T-cell (primary cell): ENCODE measurements around the gene KLHL35. TPM values are rescaled to one million over a fixed set of nuclear protein-coding genes. Genes with fewer than 3 reads are reported as not detected.

Source experiments
- ATAC-seq, 4 experiments: fragments of 200-7000 bp in 3 of 4; fragments of 150-1000 bp in 1 of 4; cut with Tn5 transposase; replicated peaks in 1 of 4; 1 replicate in 3 of 4; 2 replicates in 1 of 4; pipeline ENCODE4 v1.10.0; 2021; ENCODE audit warnings: moderate library complexity in 3 of 4, mild to moderate bottlenecking in 2 of 4, moderate number of reproducible peaks in 1 of 4
- CTCF ChIA-PET, 2 donors: fragments of 300-600 bp; sonication (Branson Sonifier 250); formaldehyde crosslinking; loops; one replicate each; lab custom pipeline; 2022; ENCODE audit warnings: antibody characterized with exemption in 2 of 2; lab: Charles Lee
- POLR2A ChIA-PET, 2 donors: fragments of 300-600 bp; sonication (Branson Sonifier 250); formaldehyde crosslinking; loops; one replicate each; lab custom pipeline; 2022; ENCODE audit warnings: antibody characterized with exemption in 2 of 2; lab: Charles Lee
- DNase-seq, 35 experiments: peaks; one replicate each; pipeline versions ENCODE4 v3.0.0 to v3.0.0-alpha.2; 2013 to 2023
- H3K27ac ChIP-seq: one replicate; pipeline ENCODE4 v1.5.1; 2013; ENCODE audit warnings: low read length
- H3K27me3 ChIP-seq, 2 experiments: replicated peaks in 1 of 2; 1 replicate in 1 of 2; 2 replicates in 1 of 2; pipeline versions ENCODE4 v1.6.1 to v1.7.0; 2013; ENCODE audit warnings: low read length in 1 of 2, mixed read lengths in 1 of 2; ENCODE audit not compliant: control insufficient read depth in 2 of 2, insufficient read depth in 2 of 2; ENCODE audit errors: extremely low read depth in 1 of 2
- H3K36me3 ChIP-seq, 2 donors: 1 replicate in 1 of 2; 2 replicates in 1 of 2; pipeline versions ENCODE4 v1.6.1 to v1.7.0; 2013; ENCODE audit warnings: low read length in 1 of 2; ENCODE audit not compliant: control insufficient read depth in 2 of 2, insufficient read depth in 1 of 2; ENCODE audit errors: extremely low read depth in 1 of 2
- H3K4me1 ChIP-seq, 2 experiments: 1 replicate in 1 of 2; 2 replicates in 1 of 2; pipeline versions ENCODE4 v1.6.1 to v1.7.0; 2013; ENCODE audit warnings: low read length in 2 of 2, mixed read lengths in 1 of 2; ENCODE audit not compliant: insufficient read depth in 2 of 2, control insufficient read depth in 1 of 2; ENCODE audit errors: extremely low read depth in 1 of 2
- H3K4me3 ChIP-seq, 2 donors: 1 replicate in 1 of 2; 2 replicates in 1 of 2; pipeline versions ENCODE4 v1.5.1 to v1.7.0; 2013; ENCODE audit warnings: mild to moderate bottlenecking in 2 of 2, low read length in 1 of 2, moderate library complexity in 1 of 2; ENCODE audit not compliant: control insufficient read depth in 1 of 2; ENCODE audit errors: extremely low read depth in 1 of 2
- H3K9me3 ChIP-seq: 2 replicates; pipeline ENCODE4 v1.7.0; 2013
- H3K27ac Mint-ChIP-seq, 2 donors: one replicate each; pipeline ENCODE4 v1.8.0; 2020 to 2021; ENCODE audit warnings: mild to moderate bottlenecking in 2 of 2, mixed read lengths in 2 of 2
- H3K27me3 Mint-ChIP-seq, 2 donors: one replicate each; pipeline ENCODE4 v1.8.0; 2021 to 2022; ENCODE audit warnings: mixed read lengths in 2 of 2
- H3K36me3 Mint-ChIP-seq: one replicate; pipeline ENCODE4 v1.8.0; 2021; ENCODE audit warnings: mixed read lengths
- H3K4me1 Mint-ChIP-seq, 3 donors: one replicate each; pipeline ENCODE4 v1.8.0; 2020 to 2022; ENCODE audit warnings: mixed read lengths in 3 of 3, mild to moderate bottlenecking in 1 of 3
- H3K4me3 Mint-ChIP-seq, 3 donors: one replicate each; pipeline ENCODE4 v1.8.0; 2020 to 2022; ENCODE audit warnings: mild to moderate bottlenecking in 3 of 3, mixed read lengths in 3 of 3, moderate library complexity in 3 of 3
- H3K9me3 Mint-ChIP-seq, 3 donors: one replicate each; pipeline ENCODE4 v1.8.0; 2020 to 2022; ENCODE audit warnings: mixed read lengths in 3 of 3
- WGBS: methylation state at CpG from one replicate; pipeline ENCODE4 v1.1.5; 2013; ENCODE audit warnings: missing lambda C conversion rate; ENCODE audit not compliant: insufficient coverage; 5-methylcytosine and 5-hydroxymethylcytosine counted together
- total RNA-seq, 35 experiments: library from RNA in 6 of 35; stranded (reverse) in 6 of 35; fragments of 120-200 nt in 1 of 35; gene quantifications; one replicate each; pipeline versions ENCODE4 v1.2.1 to v1.2.4 and lab custom pipeline; 2013 to 2026

KLHL35 gene
- total RNA-seq, 5 donors from 2014 or later (not counting 1 experiment from before 2014, with no cell fraction given), result 0.33 to 2.9 (median 1.5) TPM

- H3K36me3 Mint-ChIP-seq, result peaks cover 15% of the 10 kb centered on the region
- Histone ChIP-seq H3K9me3 (no peaks in the 10 kb centered on the region), H3K4me1 (no peaks in the 10 kb centered on the region), H3K36me3 (no peaks in the 10 kb centered on the region), H3K4me3 (no peak overlapping the region), H3K27ac (no peak overlapping the region), H3K27me3 (no peaks in the 10 kb centered on the region)
- CTCF ChIA-PET, result interaction anchor here in 1 of 2 donors (1.1 kb wide), 1 partner anchor 77 kb away, joined by 3 read pairs; no protein-coding TSS in a partner anchor
- DNase-seq (no peak), ATAC-seq (no peak)
- H3K27me3 Mint-ChIP-seq, result no peaks in the 10 kb centered on the region
- WGBS, result 87% methylated on average over 7 of the region's 14 CpGs
- no peak overlapping the region for H3K4me3 Mint-ChIP-seq
- no peaks in the 10 kb centered on the region for H3K4me1 Mint-ChIP-seq
- no peak overlapping the region for H3K27ac Mint-ChIP-seq
- POLR2A ChIA-PET, result no interaction called here
- H3K9me3 Mint-ChIP-seq, result no peaks in the 10 kb centered on the region
Measured at GRCh38 chr11:75468534-75469340, 35.7 kb upstream of the KLHL35 start.

- Mint-ChIP-seq H3K27ac (no peak overlapping the region), H3K4me3 (no peak overlapping the region), H3K36me3 (peaks cover 15% of the 10 kb centered on the region), H3K27me3 (no peaks in the 10 kb centered on the region), H3K9me3 (no peaks in the 10 kb centered on the region), H3K4me1 (no peaks in the 10 kb centered on the region)
- no peaks in the 10 kb centered on the region for H3K9me3 ChIP-seq
- no peaks in the 10 kb centered on the region for H3K36me3 ChIP-seq
- no peak overlapping the region for H3K4me3 ChIP-seq
- ATAC-seq (no peak), DNase-seq (no peak)
- ChIA-PET POLR2A (no interaction called here), CTCF (interaction anchor here in 1 of 2 donors (1.1 kb wide), 1 partner anchor 78 kb away, joined by 3 read pairs; no protein-coding TSS in a partner anchor)
- H3K27me3 ChIP-seq, result no peaks in the 10 kb centered on the region
- no peaks in the 10 kb centered on the region for H3K4me1 ChIP-seq
- H3K27ac ChIP-seq, result no peak overlapping the region
- 100% methylated on average over 1 of the region's 4 CpGs for WGBS
Measured at GRCh38 chr11:75467881-75468280, 34.9 kb upstream of the KLHL35 start.

- ChIA-PET POLR2A (no interaction called here), CTCF (no interaction called here)
- Histone ChIP-seq H3K27ac (no peak overlapping the region), H3K36me3 (no peaks in the 10 kb centered on the region), H3K27me3 (no peaks in the 10 kb centered on the region), H3K4me1 (no peaks in the 10 kb centered on the region), H3K4me3 (no peak overlapping the region), H3K9me3 (no peaks in the 10 kb centered on the region)
- H3K9me3 Mint-ChIP-seq, result no peaks in the 10 kb centered on the region
- no peaks in the 10 kb centered on the region for H3K27me3 Mint-ChIP-seq
- WGBS, result 88% methylated on average over 6 of the region's 8 CpGs
- ATAC-seq (no peak), DNase-seq (no peak)
- H3K36me3 Mint-ChIP-seq, result peaks cover 9% of the 10 kb centered on the region
- H3K4me1 Mint-ChIP-seq, result no peaks in the 10 kb centered on the region
- no peak overlapping the region for H3K4me3 Mint-ChIP-seq
- no peak overlapping the region for H3K27ac Mint-ChIP-seq
Measured at GRCh38 chr11:75467311-75467710, 34.3 kb upstream of the KLHL35 start.

GRCh38 chr11:75465701-75466531, 32.9 kb upstream of the KLHL35 start:
- H3K9me3 Mint-ChIP-seq, result no peaks in the 10 kb centered on the region
- POLR2A ChIA-PET, result no interaction called here
- Histone ChIP-seq H3K27me3 (no peaks in the 10 kb centered on the region), H3K9me3 (no peaks in the 10 kb centered on the region), H3K4me1 (no peaks in the 10 kb centered on the region), H3K36me3 (no peaks in the 10 kb centered on the region), H3K4me3 (no peak overlapping the region), H3K27ac (no peak overlapping the region)
- no peak for DNase-seq
- H3K27me3 Mint-ChIP-seq, result no peaks in the 10 kb centered on the region
- WGBS, result 95% methylated on average over 9 of the region's 11 CpGs
- H3K27ac Mint-ChIP-seq, result no peak overlapping the region
- H3K4me3 Mint-ChIP-seq, result no peak overlapping the region
- no peaks in the 10 kb centered on the region for H3K4me1 Mint-ChIP-seq
- CTCF ChIA-PET, result no interaction called here
- ATAC-seq, result no peak
- H3K36me3 Mint-ChIP-seq, result peaks cover 7% of the 10 kb centered on the region

- ChIA-PET CTCF (no interaction called here), POLR2A (no interaction called here)
- Mint-ChIP-seq H3K4me3 (no peak overlapping the region), H3K4me1 (no peaks in the 10 kb centered on the region), H3K9me3 (no peaks in the 10 kb centered on the region), H3K27ac (no peak overlapping the region), H3K27me3 (no peaks in the 10 kb centered on the region), H3K36me3 (peaks cover 3% of the 10 kb centered on the region)
- 90% methylated on average over 4 of the region's 11 CpGs for WGBS
- no peak overlapping the region for H3K27ac ChIP-seq
- ATAC-seq (no peak), DNase-seq (no peak)
- H3K4me3 ChIP-seq, result no peak overlapping the region
- no peaks in the 10 kb centered on the region for H3K9me3 ChIP-seq
- H3K27me3 ChIP-seq, result no peaks in the 10 kb centered on the region
- H3K36me3 ChIP-seq, result no peaks in the 10 kb centered on the region
- H3K4me1 ChIP-seq, result no peaks in the 10 kb centered on the region
Measured at GRCh38 chr11:75463106-75463774, 30.2 kb upstream of the KLHL35 start.

- Mint-ChIP-seq H3K4me3 (no peak overlapping the region), H3K9me3 (no peaks in the 10 kb centered on the region), H3K27ac (no peak overlapping the region), H3K36me3 (peaks cover under 1% of the 10 kb centered on the region), H3K27me3 (no peaks in the 10 kb centered on the region), H3K4me1 (no peaks in the 10 kb centered on the region)
- WGBS, result 96% methylated on average over 5 of the region's 5 CpGs
- H3K4me3 ChIP-seq, result no peak overlapping the region
- ATAC-seq (no peak), DNase-seq (no peak)
- ChIA-PET POLR2A (no interaction called here), CTCF (no interaction called here)
- H3K36me3 ChIP-seq, result no peaks in the 10 kb centered on the region
- no peaks in the 10 kb centered on the region for H3K27me3 ChIP-seq
- no peaks in the 10 kb centered on the region for H3K9me3 ChIP-seq
- H3K4me1 ChIP-seq, result no peaks in the 10 kb centered on the region
- H3K27ac ChIP-seq, result no peak overlapping the region
Measured at GRCh38 chr11:75462117-75462653, 29.2 kb upstream of the KLHL35 start.
